PC-9 (cell line): ENCODE results near the gene TENT5C. TPM values are rescaled to one million over a fixed set of nuclear protein-coding genes. Genes with fewer than 3 reads are reported as not detected.
A peak's percentile ranks its signal among the peaks of the same experiment; 100 is the strongest.

ENCODE experiments used
- BruUV-seq: library from RNA; stranded (reverse); fragments of 400-500 nt; replicated peaks from 2 replicates; lab custom pipeline; 2021; lab: Mats Ljungman, UMichigan
- CTCF ChIA-PET: fragments of 300-600 bp; sonication (Branson Sonifier 250); formaldehyde crosslinking; loops from one replicate; lab custom pipeline; 2022; ENCODE audit warnings: antibody characterized with exemption; lab: Charles Lee
- POLR2A ChIA-PET: fragments of 300-600 bp; sonication (Branson Sonifier 250); formaldehyde crosslinking; loops from one replicate; lab custom pipeline; 2022; ENCODE audit warnings: antibody characterized with exemption; ENCODE audit not compliant: unreplicated experiment; lab: Charles Lee
- DNase-seq, 2 experiments: peaks; one replicate each; pipeline versions ENCODE4 v3.0.0 to v3.0.0-alpha.2; 2015 to 2022; ENCODE audit warnings: mixed read lengths in 1 of 2
- H2AFZ ChIP-seq: fragments of 200-600 bp; sonication (generic); 2 replicates; pipeline ENCODE4 v1.8.1; 2017; ENCODE audit warnings: antibody characterized with exemption
- H3F3A ChIP-seq: fragments of 200-600 bp; sonication (generic); 2 replicates; pipeline ENCODE4 v1.8.1; 2017; ENCODE audit warnings: antibody characterized with exemption, mild to moderate bottlenecking, low read depth; ENCODE audit not compliant: insufficient read depth
- H3K27ac ChIP-seq: fragments of 200-600 bp; sonication (generic); 2 replicates; pipeline ENCODE4 v1.6.1; 2016; ENCODE audit warnings: mixed run types
- H3K27me3 ChIP-seq: fragments of 200-600 bp; sonication (generic); 2 replicates; pipeline ENCODE4 v1.6.1; 2016; ENCODE audit warnings: low read depth, mixed run types; ENCODE audit not compliant: insufficient read depth
- H3K36me3 ChIP-seq: fragments of 200-600 bp; sonication (generic); 2 replicates; pipeline ENCODE4 v1.6.1; 2016; ENCODE audit warnings: low read depth, mixed run types
- H3K4me1 ChIP-seq: fragments of 200-600 bp; sonication (generic); replicated peaks from 2 replicates; pipeline ENCODE4 v1.6.1; 2016; ENCODE audit warnings: mixed run types; ENCODE audit not compliant: insufficient read depth
- H3K4me2 ChIP-seq: fragments of 200-600 bp; sonication (generic); 2 replicates; pipeline ENCODE4 v1.6.1; 2017; ENCODE audit warnings: mixed run types
- H3K4me3 ChIP-seq: fragments of 200-600 bp; sonication (generic); 2 replicates; pipeline ENCODE4 v1.6.1; 2016; ENCODE audit warnings: mixed run types
- H3K79me2 ChIP-seq: fragments of 200-600 bp; sonication (generic); 2 replicates; pipeline ENCODE4 v1.6.1; 2017; ENCODE audit warnings: low read depth, mixed run types
- H3K9me2 ChIP-seq: fragments of 200-600 bp; sonication (generic); 2 replicates; pipeline ENCODE4 v1.8.1; 2017; ENCODE audit warnings: mild to moderate bottlenecking; ENCODE audit not compliant: insufficient read depth
- H3K9me3 ChIP-seq: fragments of 200-600 bp; sonication (generic); 2 replicates; pipeline ENCODE4 v1.8.1; 2016; ENCODE audit warnings: low read depth; ENCODE audit not compliant: insufficient read depth
- H4K20me1 ChIP-seq: fragments of 200-600 bp; sonication (generic); 2 replicates; pipeline ENCODE4 v1.8.1; 2017; ENCODE audit not compliant: insufficient read depth
- CTCF ChIP-seq: fragments of 200-600 bp; sonication (generic); conservative IDR thresholded peaks from 2 replicates; pipeline ENCODE4 v1.6.1; 2017; ENCODE audit warnings: mixed run types, antibody characterized with exemption, mild to moderate bottlenecking, moderate library complexity
- EZH2 ChIP-seq: fragments of 200-600 bp; sonication (generic); IDR thresholded peaks from 2 replicates; pipeline ENCODE4 v1.8.0; 2017; ENCODE audit warnings: antibody characterized with exemption, low read depth
- intact Hi-C: fragments of 100-400 bp; cut with micrococcal nuclease; formaldehyde crosslinking; loops from one replicate; pipeline ENCODE4 v1.10.0; 2022; ENCODE audit not compliant: unreplicated experiment
- total RNA-seq: library from RNA; stranded (reverse); gene quantifications from 2 replicates; pipeline ENCODE4 v1.2.3, GENCODE V29; 2021

The TENT5C gene
- total RNA-seq, 1 experiment from 2014 or later, result 4.3 TPM

GRCh38 chr1:117632269-117633067 is 26.6 kb downstream of the TENT5C start:
- peak overlapping the region; percentile 64 for H3K4me2 ChIP-seq
- no peak overlapping the region; the same call in 1 of the 2 replicates for H3K4me3 ChIP-seq
- H3K4me1 ChIP-seq, result peaks cover 23% of the 10 kb centered on the region
- intact Hi-C loops, result loop anchor here (2.0 kb wide), 1 partner anchor 26 kb away; the partner anchor contains the start of gene TENT5C
- peaks cover 13% of the 10 kb centered on the region; the same call in 1 of the 2 replicates for H3F3A ChIP-seq
- no peaks in the 10 kb centered on the region for H3K27me3 ChIP-seq
- POLR2A ChIA-PET, result no interaction called here
- H3K79me2 ChIP-seq, result no peaks in the 10 kb centered on the region
- DNase-seq, result peak; percentile 54 to 91
- H3K36me3 ChIP-seq, result no peaks in the 10 kb centered on the region
- no peaks in the 10 kb centered on the region for H3K9me3 ChIP-seq
- no peaks in the 10 kb centered on the region for H4K20me1 ChIP-seq
- TF ChIP-seq CTCF (no peak), EZH2 (no peak)
- no peak overlapping the region for H2AFZ ChIP-seq
- no peaks in the 10 kb centered on the region for H3K9me2 ChIP-seq
- H3K27ac ChIP-seq, result peak overlapping the region; percentile 30; the same call in 1 of the 2 replicates
- no TSS peak for BruUV-seq
- CTCF ChIA-PET, result interaction anchor here (0.5 to 0.9 kb wide), 2 partner anchors 14 to 121 kb away, joined by 3 to 4 read pairs; no protein-coding TSS in a partner anchor

- ChIA-PET POLR2A (no interaction called here), CTCF (no interaction called here)
- Histone ChIP-seq H3K79me2 (no peaks in the 10 kb centered on the region), H3K9me2 (no peaks in the 10 kb centered on the region), H3K4me3 (no peak overlapping the region; the same call in 1 of the 2 replicates), H4K20me1 (no peaks in the 10 kb centered on the region), H3K4me2 (peak overlapping the region; percentile 64), H3K27ac (no peak overlapping the region; the same call in 1 of the 2 replicates), H3F3A (peaks cover 13% of the 10 kb centered on the region; the same call in 1 of the 2 replicates), H2AFZ (no peak overlapping the region), H3K36me3 (no peaks in the 10 kb centered on the region), H3K9me3 (no peaks in the 10 kb centered on the region), H3K27me3 (no peaks in the 10 kb centered on the region), H3K4me1 (peaks cover 23% of the 10 kb centered on the region)
- no peak for TF ChIP-seq EZH2
- TF ChIP-seq CTCF, result no peak
- intact Hi-C loops, result loop anchor here (2.0 kb wide), 1 partner anchor 26 kb away; the partner anchor contains the start of gene TENT5C
- DNase-seq, result no peak
- BruUV-seq, result no TSS peak
Measured at GRCh38 chr1:117633068-117633345, 27.2 kb downstream of the TENT5C start.

- ChIA-PET CTCF (no interaction called here), POLR2A (no interaction called here)
- BruUV-seq, result no TSS peak
- Histone ChIP-seq H3K4me2 (no peak overlapping the region), H3K79me2 (no peaks in the 10 kb centered on the region), H2AFZ (no peak overlapping the region), H3F3A (peaks cover 13% of the 10 kb centered on the region; the same call in 1 of the 2 replicates), H3K9me2 (no peaks in the 10 kb centered on the region), H4K20me1 (no peaks in the 10 kb centered on the region), H3K27ac (no peak overlapping the region), H3K4me1 (peaks cover 23% of the 10 kb centered on the region), H3K4me3 (no peak overlapping the region), H3K36me3 (no peaks in the 10 kb centered on the region), H3K9me3 (no peaks in the 10 kb centered on the region), H3K27me3 (no peaks in the 10 kb centered on the region)
- no peak for DNase-seq
- intact Hi-C loops, result loop anchor here (2.0 kb wide), 1 partner anchor 27 kb away; the partner anchor contains the start of gene TENT5C
- TF ChIP-seq CTCF, result no peak
- no peak for TF ChIP-seq EZH2
Measured at GRCh38 chr1:117633423-117633822, 27.6 kb downstream of the TENT5C start.
